ENCODE data around the gene LEF1. TPM values are rescaled to one million over a fixed set of nuclear protein-coding genes. Genes with fewer than 3 reads are reported as not detected.
A peak's percentile ranks its signal among the peaks of the same experiment; 100 is the strongest.

LEF1 gene
- total and polyA plus RNA-seq, 2 of the 8 experiments (the other 6 are each of a cell fraction or from before 2014, with no cell fraction given) = 2.6 to 5.2 TPM

GRCh38 chr4:108166038-108166437, 2.7 kb downstream of the LEF1 start:
- H4K5ac ChIP-seq (ENCODE audit: insufficient read length, low read depth, low read length) = no peak overlapping the region
- no peak overlapping the region for H2BK120ac ChIP-seq (replicated peaks; ENCODE audit: low read depth, low read length)
- no peak for DNase-seq (ENCODE audit: low read depth in 1 of 2, low spot score in 2 of 2)
- H3K36me3 ChIP-seq (ENCODE audit: control insufficient read depth in 2 of 4, insufficient read depth in 4 of 4, low read length in 3 of 4) = no peaks in the 10 kb centered on the region; a peak in 1 of 8 replicates
- H3K4me2 ChIP-seq (ENCODE audit: insufficient read depth in 1 of 2, low read depth in 2 of 2, low read length in 2 of 2) = peak overlapping the region; percentile 87 to 96
- peak overlapping the region; percentile 52 to 76 (median 66); a peak in 6 of 8 replicates for H3K4me3 ChIP-seq (ENCODE audit: extremely low read depth in 1 of 4, insufficient read depth in 2 of 4, low read depth in 3 of 4, low read length in 4 of 4)
- no peak overlapping the region for H2AFZ ChIP-seq (ENCODE audit: low read length)
- no peak for TF ChIP-seq CTBP2 (IDR thresholded peaks at IDR 0.05; ENCODE audit: borderline replicate concordance, insufficient read depth, insufficient read length, low read length)
- peak; percentile 42; the same call in 1 of the 2 replicates for TF ChIP-seq SUZ12 (IDR thresholded peaks at IDR 0.05; ENCODE audit: low read length)
- no peak for TF ChIP-seq GABPA (IDR thresholded peaks at IDR 0.05; ENCODE audit: borderline replicate concordance, insufficient read depth, low read length)
- TF ChIP-seq RNF2 (IDR thresholded peaks at IDR 0.05; ENCODE audit: borderline replicate concordance, low read depth, low read length, missing control alignments, poor library complexity, severe bottlenecking) = peak; percentile 73
- TF ChIP-seq YY1 (IDR thresholded peaks at IDR 0.05; ENCODE audit: low read depth, low read length) = no peak
- no peak for TF ChIP-seq CBX8 (IDR thresholded peaks at IDR 0.05; ENCODE audit: borderline replicate concordance, low read depth, low read length)
- no peak for TF ChIP-seq CTCF (IDR thresholded peaks at IDR 0.05; ENCODE audit: control extremely low read depth in 1 of 3, insufficient read depth in 1 of 3, low read depth in 1 of 3, low read length in 3 of 3)
- ChIA-PET CTCF (ENCODE audit: partially characterized antibody) (interaction anchor here (1.1 to 1.3 kb wide), 2 partner anchors 9 to 35 kb away, joined by 4 read pairs; no protein-coding TSS in a partner anchor), POLR2A (ENCODE audit: partially characterized antibody) (no interaction called here)
- no peak overlapping the region for H3K56ac ChIP-seq (replicated peaks; ENCODE audit: insufficient read length, low read depth, low read length)
- no peak overlapping the region for H3K18ac ChIP-seq (ENCODE audit: extremely low read depth, low read length)
- peaks cover 6 to 27% (median 9%) of the 10 kb centered on the region in 4 experiments; a peak in 6 of 7 replicates for H3K4me1 ChIP-seq (replicated peaks in 1 of 4; ENCODE audit: control insufficient read depth in 3 of 4, insufficient read depth in 4 of 4, low read length in 3 of 4)
- H3K4ac ChIP-seq (replicated peaks; ENCODE audit: insufficient read length, low read depth, low read length) = no peak overlapping the region
- no peaks in the 10 kb centered on the region for H3K9me3 ChIP-seq (ENCODE audit: insufficient read depth in 2 of 2, low read depth in 1 of 2, low read length in 1 of 2)
- H3K23me2 ChIP-seq (ENCODE audit: low read depth, low read length) = peaks cover 23% of the 10 kb centered on the region
- no peak overlapping the region for H2BK12ac ChIP-seq (ENCODE audit: low read depth, low read length)
- H3K27me3 ChIP-seq (replicated peaks in 1 of 4; ENCODE audit: control insufficient read depth in 3 of 4, extremely low read depth in 1 of 4, insufficient read depth in 3 of 4, low read length in 3 of 4) = peaks cover 42 to 79% (median 66%) of the 10 kb centered on the region in 4 experiments
- H3K23ac ChIP-seq (ENCODE audit: insufficient read length) = no peak overlapping the region
- 11% methylated on average over 12 of the region's 12 CpGs; no CpG with 5 or more reads in 1 of the 2 experiments for WGBS, 2 experiments (ENCODE audit: extremely low coverage in 1 of 2, insufficient coverage in 1 of 2, insufficient read length in 1 of 2, insufficient replicate concordance in 2 of 2, low coverage in 1 of 2, low lambda C conversion rate in 2 of 2, missing lambda C conversion rate in 1 of 2)
- no peak overlapping the region for H4K91ac ChIP-seq (replicated peaks; ENCODE audit: insufficient read length, low read length)
- no peak overlapping the region for H2BK20ac ChIP-seq (ENCODE audit: low read length)
- no peak for FAIRE-seq
- H3K79me1 ChIP-seq (ENCODE audit: low read depth, low read length) = no peaks in the 10 kb centered on the region
- H2BK5ac ChIP-seq (ENCODE audit: low read depth, low read length) = no peak overlapping the region
- no peak overlapping the region for H2AK5ac ChIP-seq (ENCODE audit: low read depth, low read length)
- H3K79me2 ChIP-seq (ENCODE audit: control insufficient read depth in 1 of 2, insufficient read depth in 2 of 2, low read length in 2 of 2) = no peaks in the 10 kb centered on the region
- H4K8ac ChIP-seq (ENCODE audit: extremely low read depth, insufficient read depth, low read length) = no peak overlapping the region
- H2BK15ac ChIP-seq (ENCODE audit: low read length) = no peak overlapping the region
- no peak overlapping the region; a peak in 1 of 7 replicates for H3K9ac ChIP-seq (replicated peaks in 1 of 4; ENCODE audit: extremely low read depth in 1 of 4, low read depth in 3 of 4, low read length in 3 of 4)
- no peak overlapping the region for H3K27ac ChIP-seq (ENCODE audit: low read depth, low read length)
- H3K14ac ChIP-seq (ENCODE audit: insufficient read length) = no peak overlapping the region
- peaks cover 3 to 9% of the 10 kb centered on the region in 2 experiments for H4K20me1 ChIP-seq (replicated peaks in 1 of 2; ENCODE audit: control insufficient read depth in 1 of 2, insufficient read depth in 2 of 2, low read length in 2 of 2)

Measured in H1 (cell line).